HG03066 (cell line): ENCODE results near the gene ARHGAP18.

Experiments
- ATAC-seq: cut with Tn5 transposase; IDR thresholded peaks from one replicate; pipeline ENCODE4 v1.9.1; 2021; ENCODE audit warnings: low read depth; ENCODE audit not compliant: unreplicated experiment

ARHGAP18 gene

DNA sequence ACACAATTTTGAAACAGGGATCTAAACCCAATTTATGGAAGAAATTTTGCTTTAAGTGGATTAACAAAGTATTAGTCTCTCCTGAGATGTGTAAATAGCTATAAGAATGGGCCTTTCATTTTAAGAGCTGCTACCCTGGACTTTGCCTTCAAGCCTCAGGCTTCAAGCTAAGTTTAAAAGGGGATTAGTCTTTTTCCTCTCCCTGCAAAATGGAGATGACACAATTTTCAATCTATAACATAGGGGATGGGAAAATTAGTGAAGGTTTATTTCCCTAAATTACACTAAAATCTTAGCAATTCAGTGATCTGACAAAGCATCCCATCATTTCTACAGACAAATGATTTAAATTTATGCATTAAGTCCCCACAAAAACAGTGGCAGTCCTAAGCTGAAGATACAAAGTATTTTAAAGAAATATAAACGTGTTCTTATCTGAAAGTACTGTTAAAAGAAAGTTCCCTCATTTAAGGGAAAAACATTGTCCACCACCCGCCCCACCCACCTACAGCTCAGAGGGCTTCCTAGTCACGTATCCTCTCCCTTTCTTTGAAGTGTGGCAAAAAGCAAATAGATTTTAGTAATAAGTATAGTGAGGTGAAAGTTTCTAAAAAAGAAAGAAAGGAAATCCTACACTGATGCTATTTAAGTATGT is 14.5 kb downstream of the ARHGAP18 start:
- ATAC-seq, result peak; percentile 84

DNA sequence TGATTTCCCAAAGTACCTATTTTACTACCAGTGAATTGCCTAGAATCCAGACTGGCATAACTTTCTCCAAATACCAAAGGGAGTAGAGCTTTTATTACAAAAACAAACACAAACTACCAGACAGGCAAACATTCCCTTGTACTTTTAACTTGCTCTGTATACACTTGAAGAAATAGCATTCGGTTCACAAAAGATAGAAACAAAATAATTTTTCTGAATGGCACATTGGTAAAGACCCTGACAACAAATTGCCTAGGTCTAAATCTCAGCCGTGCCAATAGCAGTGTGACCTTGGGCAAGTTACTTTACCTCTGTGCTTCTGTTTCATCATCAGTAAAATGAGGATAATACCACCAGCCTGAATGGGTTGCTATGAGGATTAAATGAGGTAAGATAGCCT is 15.9 kb downstream of the ARHGAP18 start:
- no peak for ATAC-seq

GRCh38 chr6:129692467-129692866 is 17.5 kb downstream of the ARHGAP18 start:
- ATAC-seq, result no peak

- ATAC-seq, result no peak
Measured at GRCh38 chr6:129691709-129692108, 18.3 kb downstream of the ARHGAP18 start.

DNA sequence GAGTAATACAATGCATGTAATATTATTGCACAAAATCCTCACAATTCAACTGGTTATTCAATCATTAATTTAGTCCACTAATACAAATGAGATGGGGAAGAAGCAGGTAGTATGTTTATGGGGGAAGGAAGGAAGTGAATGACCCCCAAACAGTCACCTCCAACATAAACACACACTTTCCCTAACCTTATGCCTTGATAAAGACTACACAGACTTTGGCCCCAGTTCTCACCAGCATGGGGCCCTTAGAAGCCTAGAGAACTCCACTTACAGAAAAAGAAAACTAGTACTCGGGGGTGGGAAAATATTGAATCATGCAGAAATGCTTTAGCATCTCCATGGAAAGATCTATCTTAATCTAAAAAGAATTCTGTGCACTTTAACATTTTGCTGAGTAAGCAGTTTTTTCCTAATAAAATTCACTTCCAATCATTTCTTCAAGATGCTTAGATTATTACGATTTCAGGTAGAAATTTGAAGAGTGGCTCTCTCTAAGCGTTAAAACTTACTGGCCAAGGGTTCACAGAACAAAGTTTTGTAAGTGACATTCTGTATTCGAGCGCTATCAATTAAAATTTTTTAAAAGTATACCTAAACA is 18.8 kb downstream of the ARHGAP18 start:
- ATAC-seq, result no peak

- ATAC-seq, result peak; percentile 74
Measured at GRCh38 chr6:129686941-129687627, 22.9 kb downstream of the ARHGAP18 start.

DNA sequence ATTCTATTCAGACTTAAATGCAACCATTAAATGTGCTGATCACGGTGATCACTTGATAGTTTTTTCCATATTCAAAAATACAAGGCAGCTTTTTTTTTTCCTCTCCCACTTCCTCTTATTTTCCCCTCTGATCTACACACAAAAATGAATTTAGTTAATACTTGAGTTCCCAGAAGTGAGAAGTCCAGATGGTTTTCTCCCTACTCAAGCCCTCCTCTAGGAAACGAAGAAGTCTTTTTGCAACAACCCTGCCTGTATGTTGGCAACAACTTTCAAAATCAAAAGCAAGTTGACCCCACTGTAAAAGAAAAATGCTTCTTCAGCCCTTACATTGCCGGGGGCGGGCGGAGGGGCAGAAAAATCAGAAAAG is 24.3 kb downstream of the ARHGAP18 start:
- ATAC-seq, result no peak

DNA sequence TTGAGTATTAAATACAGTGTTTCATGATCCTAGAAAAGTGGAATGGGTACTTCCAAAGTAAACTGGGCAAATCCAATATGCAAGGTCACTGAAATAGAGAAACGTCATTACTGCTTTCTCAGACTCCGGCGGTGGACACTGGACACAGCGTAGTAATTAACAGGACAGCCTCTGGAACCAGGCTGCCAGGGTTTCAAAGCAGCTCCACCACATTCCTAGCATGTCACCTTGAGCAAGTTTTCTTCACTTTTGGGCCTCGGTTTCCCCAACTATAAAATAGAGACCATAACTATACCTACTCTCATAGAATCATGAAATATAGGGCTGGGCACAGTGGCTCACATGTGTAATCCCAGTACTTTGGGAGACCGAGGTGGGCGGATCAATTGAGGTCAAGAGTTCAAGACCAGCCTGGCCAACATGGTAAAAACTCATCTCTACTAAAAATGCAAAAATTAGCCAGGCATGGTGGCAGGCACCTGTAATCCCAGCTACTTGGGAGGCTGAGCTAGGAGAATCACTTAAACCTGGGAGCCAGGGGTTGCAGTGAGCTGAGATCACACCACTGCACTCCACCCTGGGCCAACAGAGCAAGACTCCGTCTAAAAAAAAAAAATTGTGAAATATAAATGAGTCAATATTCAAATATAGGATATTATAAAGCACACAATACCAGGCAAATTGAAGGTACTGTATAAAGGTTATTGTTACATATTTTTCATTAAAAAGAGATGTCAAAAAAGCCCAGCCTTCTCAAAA is 24.9 kb downstream of the ARHGAP18 start:
- ATAC-seq, result no peak

DNA sequence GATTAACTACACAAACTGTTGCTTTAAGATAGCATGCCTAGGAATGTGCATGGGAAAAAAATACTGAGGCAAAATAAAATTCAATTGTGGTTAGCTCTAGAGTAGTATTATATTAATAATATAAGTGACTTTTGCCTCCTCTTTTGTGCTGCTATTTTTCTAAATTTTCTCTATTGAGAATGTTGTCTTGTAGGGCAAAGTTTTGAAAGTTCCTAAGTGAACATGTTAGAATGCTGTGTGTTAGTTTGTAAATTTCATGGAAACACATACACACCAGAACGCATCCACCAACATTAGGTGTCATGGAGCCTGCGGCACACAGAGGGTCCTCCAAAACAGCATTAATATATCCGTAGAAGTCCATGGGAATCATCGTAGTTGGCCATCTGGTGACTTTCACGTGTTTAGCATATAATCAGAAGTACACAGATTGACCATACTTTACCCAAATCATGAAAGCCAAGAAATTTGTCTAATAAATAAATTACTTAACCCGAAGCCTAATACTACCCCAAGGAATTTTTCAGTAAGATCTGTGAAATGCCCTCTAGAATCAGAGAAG is 25.6 kb downstream of the ARHGAP18 start:
- no peak for ATAC-seq

DNA sequence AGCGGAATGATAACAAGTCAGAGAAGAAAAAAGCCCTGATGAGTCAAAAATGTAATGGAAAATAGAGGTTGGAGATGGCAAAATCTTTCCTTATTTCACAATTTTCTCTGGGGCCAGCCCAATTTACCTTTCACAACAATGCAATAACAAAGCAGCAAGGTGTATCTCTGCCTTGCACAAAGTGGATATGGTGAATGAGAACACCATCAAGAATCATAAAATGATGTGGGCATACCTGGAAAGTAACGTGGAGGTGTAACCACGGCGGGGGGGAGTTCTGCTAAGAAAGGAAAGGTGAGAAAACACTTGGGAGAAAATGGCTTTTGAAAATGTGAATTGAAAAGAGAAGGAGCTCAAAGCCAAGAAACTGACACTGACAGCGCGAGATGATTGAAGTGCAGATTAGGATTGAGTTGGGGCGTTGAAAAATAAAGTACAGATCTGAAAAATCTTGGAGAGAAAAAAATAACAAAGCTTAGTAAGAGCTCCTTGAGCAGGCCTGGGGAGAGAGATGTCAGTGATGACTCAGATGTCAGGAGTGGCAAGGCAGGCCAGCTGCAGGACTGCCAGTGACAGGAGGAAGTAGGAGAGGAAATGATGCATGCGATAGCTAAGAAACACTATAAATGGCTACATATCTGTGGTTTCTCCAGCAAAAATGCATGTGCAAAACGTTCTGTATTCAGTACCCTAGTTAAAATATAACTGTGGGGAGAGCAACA is 26.2 kb downstream of the ARHGAP18 start:
- ATAC-seq, result peak; percentile 89

DNA sequence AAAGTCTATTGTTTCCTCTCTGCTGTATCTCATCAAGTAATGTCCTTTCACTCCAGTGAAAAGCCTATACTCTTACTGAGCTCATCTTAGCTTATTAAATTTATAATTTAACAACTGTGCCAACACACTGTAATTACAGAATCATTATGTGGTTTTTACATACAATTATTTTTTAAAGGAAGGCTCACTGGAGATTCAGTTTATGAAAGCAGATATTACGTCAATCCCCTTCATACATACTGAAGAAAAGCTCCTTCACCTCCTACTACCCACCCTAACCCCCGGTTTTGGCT is 28.1 kb downstream of the ARHGAP18 start:
- ATAC-seq, result no peak

DNA sequence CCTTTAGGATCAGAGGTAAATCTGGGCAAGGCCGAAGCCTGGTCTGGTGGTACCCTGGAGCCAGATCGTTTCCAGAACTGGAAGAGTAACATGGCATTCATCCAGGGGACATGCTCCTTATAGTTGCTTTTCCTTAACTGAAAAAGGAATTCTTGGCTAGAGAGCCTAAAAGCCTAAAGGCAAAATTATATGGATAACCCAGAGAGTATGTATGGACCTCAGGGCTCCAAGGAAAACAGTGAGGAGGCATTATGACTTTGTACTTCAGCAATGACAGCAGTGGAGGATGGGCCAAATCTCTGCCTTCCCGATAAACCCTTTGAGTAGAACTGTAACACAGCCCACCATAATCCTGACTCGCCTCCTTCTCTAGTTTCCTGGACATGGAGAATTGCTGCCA is 29.3 kb downstream of the ARHGAP18 start:
- no peak for ATAC-seq

DNA sequence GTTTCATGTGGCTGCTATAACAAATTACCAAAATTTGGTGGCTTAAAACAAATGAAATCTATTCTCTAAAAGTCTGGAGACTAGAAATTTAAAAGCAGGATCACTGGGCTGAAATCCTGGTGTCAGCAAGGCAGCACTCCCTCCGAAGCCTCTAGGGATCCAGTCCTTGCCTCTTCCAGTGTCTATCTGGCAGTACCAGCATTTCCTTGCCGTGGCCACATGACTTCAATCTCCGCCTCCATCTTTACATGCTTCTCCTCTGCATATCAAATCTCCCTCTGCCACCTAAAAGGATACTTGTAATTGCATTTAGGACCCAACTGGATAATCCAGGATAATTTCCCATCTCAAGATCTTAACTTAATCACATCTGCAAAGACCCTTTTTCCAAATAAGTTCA is 30.2 kb downstream of the ARHGAP18 start:
- no peak for ATAC-seq

DNA sequence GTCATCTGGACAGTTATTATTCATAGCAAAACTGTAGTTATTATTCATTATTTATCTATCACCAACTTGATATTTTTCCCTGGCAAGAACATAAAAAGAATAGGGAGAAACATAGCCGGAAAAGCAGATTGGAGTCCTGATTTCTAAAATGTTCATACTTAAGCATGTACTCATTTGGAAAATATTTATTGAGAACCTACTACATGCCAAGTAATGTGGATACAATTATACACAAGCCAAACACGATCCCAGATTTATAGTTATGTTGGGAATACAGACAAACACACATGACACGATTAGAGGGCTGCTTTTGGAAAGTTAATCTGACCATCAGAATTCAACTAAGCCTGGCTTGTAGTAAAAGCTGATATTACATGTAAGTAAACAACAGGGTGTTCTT is 30.7 kb downstream of the ARHGAP18 start:
- ATAC-seq, result no peak

GRCh38 chr6:129678463-129678862 is 31.5 kb downstream of the ARHGAP18 start:
- ATAC-seq, result no peak

DNA sequence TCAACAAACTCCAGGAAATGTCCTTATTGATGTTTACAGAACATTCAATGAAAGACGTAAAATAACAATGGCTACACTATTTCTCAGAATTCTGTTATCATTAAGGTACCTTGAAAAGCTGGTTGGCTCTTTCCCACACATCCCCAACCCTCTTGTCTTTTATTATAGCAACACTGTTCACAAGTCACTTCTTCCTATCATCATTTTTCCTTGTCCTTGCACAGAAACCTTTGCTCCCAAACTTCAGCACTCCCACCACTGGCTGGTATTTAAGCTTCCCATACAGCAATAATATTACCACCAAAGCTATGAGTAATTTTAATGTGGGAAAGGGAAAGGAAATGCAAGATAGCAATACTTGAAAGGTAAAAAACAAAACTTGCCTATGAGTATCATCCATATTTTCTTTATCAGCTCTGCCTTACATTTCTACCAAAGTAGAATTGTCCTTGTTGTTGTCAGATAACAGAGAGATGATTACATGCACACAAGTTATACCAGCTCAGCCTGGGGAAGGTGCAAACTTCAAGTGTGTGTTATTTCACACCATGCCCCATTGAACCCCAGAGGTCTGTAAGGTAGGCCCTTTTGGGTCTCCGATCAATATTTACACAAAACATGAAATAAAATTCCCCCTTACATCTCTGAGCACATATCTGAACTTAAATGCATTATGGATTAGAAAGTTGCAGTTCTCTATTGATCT is 32.2 kb downstream of the ARHGAP18 start:
- no peak for ATAC-seq

GRCh38 chr6:129675669-129676472 is 34.1 kb downstream of the ARHGAP18 start:
- no peak for ATAC-seq

DNA sequence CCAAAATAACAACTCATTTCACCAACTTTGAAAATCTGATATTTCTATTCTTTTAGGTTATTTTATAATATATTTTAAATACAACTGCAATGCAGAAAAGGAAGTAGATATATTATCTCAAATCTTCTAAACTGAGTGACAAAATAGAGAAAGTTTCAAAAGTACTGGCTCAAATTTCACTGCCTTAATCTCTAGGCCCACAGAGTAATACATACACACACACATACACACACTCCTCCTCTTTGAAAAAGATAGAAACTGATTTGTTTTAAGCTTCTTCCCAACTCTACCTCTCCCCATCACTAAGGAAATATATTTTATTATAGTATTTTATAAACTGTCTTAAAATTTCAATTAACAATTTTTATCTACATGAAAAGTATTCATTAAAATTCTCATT is 36.2 kb downstream of the ARHGAP18 start:
- ATAC-seq, result no peak
